NCI-H460 (cell line): ENCODE data around the gene THRB. TPM values are rescaled to one million over a fixed set of nuclear protein-coding genes. Genes with fewer than 3 reads are reported as not detected.

ENCODE experiments used
- DNase-seq: peaks from one replicate; pipeline ENCODE4 v3.0.0-alpha.2; 2016; ENCODE audit warnings: low read depth; ENCODE audit errors: extremely low read depth
- total RNA-seq: library from RNA; depleted of rRNA; stranded (reverse); fragments of >200 nt; shearing (Covaris generic); gene quantifications from 2 replicates; pipeline ENCODE4 v1.2.3, GENCODE V29; 2014

Gene THRB
- total RNA-seq, 1 experiment from 2014 or later, result 1.7 TPM

DNA sequence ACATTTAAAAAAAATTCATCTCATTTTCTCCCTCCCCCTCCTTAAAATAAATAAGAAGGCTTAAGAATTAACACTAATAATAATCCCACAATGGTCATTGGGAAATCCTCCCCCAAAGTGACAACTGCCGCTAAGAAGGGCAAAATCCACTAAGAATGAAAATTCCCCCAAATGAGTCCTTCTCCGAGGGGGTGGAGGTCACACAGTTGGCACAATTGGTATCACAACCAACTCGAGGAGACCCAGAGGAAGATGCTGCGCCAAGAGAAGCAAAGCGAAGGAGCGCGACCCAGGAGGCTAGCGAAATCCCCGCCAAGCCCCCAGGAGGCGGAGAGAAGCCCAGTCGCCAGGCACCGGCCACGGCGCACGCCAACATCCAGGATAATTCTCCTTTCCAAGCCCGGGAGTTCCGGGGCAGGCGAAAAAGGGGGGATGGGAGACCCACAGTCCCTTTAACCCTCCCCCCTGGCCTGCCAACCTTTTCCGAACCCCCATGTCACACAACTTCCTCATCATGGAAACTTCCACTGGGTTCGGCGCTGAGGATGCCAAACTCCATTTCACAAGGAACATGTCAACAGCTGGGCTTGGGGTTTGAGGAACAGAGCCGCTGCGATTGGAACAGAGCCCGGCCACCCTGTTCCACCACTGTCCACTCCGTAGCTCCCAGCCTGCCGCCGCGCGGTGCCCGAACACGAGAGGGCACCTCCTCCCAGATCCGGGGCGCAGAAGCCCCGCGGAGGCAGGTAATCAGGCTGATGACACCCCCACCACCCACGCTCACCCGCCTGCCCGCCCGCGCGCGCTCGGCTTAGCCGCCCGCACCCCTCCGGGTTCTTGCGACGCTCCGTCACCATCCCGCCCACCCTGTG is 668 bp downstream of the THRB start:
- no peak for DNase-seq

DNA sequence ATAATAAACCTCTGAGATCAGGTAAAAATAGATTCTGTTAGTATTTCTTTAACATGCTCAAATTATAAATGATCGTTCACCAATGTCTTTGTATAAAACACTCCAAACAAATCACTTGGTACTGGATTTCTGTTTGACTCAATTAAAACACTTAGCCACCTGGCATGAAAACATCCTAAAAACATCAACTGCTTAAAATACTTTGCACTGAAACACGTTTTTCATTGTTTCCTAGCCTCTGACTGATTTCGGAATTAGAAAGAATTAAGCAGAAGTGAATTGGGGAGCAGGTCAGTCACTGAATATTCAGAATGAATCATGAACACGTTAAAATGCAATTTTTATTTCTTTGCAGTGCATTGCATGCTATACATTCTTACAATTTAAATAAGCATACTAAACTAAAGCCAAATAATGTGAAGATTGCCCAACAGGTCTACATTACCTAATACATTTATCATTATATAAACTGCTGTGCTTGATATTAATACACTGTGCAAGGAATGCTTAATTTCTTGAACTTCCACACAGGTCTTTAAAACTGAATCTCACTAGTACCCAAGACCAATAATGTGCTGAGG is 1.6 kb downstream of the THRB start:
- DNase-seq, result no peak

GRCh38 chr3:24490151-24490550 is 4.5 kb downstream of the THRB start:
- DNase-seq, result no peak

DNA sequence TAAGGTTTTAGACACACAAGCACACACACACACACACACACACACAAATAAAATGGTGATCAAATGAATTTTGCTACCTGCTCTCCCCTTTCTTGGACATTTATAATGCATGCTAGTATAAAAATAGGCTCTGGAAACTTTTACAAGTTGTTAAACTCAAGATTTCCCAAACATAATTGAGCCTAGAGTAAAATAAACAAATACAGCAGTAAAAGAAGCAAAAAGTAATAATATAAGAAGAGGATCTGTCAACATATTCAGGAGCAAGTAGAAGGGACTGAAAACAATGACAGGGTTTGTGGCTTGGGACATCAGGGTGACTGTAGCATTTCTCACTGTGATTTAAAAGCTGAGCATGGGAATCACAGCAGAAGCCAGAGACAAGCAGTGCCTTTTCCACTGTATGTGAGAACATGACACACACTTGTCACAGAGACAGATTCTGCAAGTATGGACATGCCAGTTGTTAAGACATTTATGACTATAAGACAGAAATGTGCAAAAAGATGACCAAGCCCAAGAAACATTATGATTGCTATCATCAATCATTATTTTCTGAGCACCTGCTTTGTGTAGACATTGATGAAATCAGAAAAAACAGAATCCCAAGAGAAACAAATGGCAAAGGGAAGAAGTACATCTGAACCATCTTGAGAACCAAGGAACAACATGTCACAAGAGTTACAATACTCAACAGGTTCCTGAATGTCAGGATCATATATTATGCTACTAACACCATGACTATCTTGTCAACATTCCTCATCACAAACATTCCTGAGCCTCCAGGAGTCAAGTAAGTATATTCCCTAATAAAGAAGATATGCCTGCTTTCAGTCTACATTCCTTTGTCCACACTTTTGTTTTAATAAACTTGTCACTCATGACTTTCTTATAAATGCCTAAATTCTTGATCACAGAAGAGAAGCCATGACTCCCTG is 7.1 kb downstream of the THRB start:
- no peak for DNase-seq

DNA sequence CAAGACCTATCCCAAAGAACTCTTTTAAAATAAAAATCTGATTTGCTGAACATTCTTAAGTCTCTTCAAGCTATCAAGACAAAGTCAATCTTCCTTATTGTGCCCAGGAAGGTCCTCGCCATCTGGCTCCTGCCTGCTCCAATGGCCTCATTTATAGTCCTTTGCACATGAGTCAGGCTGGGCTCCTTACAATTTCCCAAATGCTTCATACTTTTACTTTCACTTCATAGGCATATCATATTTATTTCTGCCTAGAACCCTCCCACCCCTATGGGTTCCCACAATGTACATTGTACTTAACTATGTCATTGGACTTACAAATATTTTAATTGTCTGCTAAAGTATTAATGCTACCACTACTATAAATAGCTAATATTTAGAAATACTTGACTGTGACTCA is 9.1 kb downstream of the THRB start:
- DNase-seq, result no peak

GRCh38 chr3:24483873-24484272 is 10.8 kb downstream of the THRB start:
- no peak for DNase-seq

DNA sequence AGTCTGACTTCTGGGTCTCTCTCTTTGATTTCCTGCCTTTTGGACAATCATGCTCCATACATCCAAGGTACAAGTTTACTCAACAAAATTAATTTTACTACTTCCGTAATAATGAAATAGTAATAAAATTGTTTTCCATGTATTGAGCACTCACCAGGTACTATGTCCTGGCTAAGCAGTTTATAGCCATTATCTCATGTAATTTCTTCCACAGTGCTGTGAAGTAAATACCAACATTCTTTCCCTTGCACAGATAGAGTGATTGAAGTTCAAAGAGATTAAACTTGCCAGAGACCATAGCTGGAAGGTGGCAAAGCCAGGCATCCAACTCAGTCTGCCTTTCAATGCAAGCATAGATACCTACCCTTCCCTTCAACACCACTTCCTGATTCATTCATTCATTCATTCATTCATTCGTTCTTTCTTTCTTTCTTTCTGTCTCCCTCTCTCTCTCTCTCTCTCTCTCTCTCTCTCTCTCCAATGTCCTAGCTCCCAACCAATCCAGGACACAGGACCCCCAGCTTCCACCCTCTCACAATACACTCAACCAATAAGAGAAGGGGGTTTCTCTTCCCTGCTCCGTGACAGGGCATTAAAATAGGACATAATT is 12.4 kb downstream of the THRB start:
- DNase-seq, result no peak

DNA sequence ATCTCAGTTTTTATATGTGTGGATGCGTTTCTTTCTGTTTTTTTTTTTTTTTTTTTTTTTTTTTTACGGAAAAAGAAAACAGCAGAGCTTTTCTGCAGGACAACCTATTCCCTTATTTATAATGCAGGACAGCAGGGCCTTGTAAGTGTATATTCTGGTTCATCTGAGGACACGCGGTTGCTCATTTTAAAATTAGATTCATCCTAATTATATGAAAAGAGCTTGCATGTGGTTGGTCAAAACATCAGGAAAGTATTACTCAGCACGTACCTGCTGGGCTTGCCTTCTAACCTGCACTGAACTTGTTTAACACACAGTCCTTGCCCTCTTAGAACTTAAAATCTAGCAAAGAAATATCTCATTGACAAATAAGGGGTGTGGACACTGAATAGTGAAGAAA is 13.5 kb downstream of the THRB start:
- DNase-seq, result no peak

DNA sequence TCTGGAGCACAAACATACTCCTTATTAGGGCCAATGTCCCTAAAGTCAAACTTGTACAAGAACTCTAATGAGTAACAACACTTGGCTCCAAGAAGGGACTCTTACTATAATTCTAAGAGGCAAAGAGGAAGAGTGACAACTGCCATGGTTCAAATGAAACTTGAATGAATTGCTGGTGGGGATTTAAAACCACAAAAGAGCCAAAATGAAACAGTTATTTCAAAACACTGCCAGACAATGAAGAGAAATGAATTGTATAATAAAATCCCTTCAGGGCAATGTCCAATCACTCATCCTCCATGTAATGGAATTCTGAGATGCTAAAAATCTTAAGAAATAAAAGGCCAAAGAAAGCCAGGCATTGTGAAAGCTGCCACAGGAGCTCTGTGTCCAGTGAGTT is 14.2 kb downstream of the THRB start:
- no peak for DNase-seq

GRCh38 chr3:24479816-24480215 is 14.8 kb downstream of the THRB start:
- no peak for DNase-seq

DNA sequence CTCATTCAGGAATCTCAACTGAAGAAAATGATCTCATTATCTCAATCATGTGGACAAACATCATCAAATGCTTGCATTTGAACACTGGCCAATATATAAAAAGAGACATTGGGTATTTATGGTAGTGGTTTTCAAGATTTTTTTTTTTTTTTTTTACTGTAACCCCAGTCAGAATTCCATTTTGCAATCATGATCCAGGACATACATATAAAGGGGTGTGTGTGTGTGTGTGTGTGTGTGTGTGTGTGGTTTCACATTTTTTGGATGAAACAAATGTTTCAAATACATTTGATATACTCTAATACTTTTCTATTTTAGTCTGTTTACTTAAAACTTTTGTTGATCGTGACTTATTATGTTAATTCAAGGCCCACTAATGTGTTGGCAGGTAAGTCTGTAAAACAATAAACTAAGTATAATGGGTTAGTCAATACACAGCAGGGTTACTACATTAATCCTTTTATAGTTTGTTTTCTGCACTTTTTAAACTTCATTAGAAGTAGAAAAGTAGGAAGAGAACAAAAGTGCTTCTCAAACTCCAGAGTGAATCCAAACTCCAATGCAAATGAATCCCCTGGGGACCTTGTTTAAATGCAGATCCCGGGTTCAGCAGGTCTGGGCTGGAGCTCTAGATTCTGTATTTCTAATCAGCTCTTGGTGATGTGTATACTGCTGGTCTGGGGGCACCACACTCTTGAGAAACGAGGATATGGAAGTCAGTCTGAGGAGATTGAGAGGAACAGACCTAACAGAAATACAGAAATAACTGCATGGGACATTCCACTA is 17.6 kb downstream of the THRB start:
- DNase-seq, result no peak

DNA sequence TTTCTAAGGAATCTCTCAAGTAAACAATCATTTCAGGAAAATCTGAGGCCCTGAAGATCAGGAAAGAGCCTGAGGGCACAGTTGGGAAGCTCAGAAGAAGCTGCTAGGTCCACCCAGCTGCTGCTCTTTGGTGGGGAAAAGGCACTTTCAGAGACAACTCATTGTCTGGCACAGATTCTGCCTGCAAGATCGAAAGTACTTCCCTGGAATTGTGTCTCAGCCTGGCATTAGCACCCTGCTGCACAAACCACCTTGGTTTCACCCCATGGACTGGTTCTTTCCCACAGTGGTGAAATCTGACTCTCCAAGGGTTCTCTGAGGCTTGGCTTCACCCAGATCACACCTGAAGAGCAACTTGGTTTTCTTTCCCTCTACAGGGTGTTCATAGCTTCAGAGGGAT is 18.7 kb downstream of the THRB start:
- no peak for DNase-seq

DNA sequence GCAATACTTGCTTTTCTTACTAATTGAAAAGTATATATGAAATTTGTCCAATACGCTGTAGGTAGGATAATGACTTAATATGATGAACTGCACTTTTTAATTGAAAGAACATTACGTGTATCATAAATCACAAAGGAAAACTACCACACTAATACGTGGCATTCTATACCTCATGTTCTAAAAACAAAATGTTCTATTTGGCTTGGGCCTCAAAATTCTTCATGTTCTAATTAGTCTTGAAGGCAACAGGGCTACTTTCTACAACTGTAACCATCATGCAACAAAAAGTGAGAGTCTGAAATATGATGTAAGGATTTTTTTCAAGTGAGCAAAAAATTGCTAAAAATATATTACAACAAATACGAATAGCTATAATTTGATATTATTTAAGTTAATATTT is 19.8 kb downstream of the THRB start:
- no peak for DNase-seq

- DNase-seq, result no peak
These were observed 22.3 kb downstream of the THRB start for GRCh38 chr3:24472358-24472757.

GRCh38 chr3:24471486-24471885 is 23.2 kb downstream of the THRB start:
- DNase-seq, result no peak

GRCh38 chr3:24470277-24470676 is 24.4 kb downstream of the THRB start:
- no peak for DNase-seq

DNA sequence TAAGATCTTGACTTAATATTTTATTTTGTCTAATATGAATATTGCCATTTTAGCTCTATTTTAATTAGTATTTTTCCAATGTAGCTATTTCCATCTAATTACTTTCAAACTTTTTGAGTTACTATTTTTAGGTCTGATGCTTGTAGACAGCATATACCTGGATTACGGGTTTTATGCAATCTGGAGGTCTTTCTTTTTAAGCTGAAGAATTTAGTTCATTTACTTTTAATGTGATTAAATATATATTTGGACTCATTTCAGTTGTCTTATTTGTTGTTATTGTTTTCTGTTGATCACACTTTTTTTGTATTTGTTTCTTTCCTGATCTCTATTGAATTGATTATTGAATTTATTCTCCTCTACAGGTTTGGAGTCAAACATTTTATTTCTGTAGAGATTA is 30.3 kb downstream of the THRB start:
- DNase-seq, result no peak

GRCh38 chr3:24462737-24463136 is 31.9 kb downstream of the THRB start:
- DNase-seq, result no peak

DNA sequence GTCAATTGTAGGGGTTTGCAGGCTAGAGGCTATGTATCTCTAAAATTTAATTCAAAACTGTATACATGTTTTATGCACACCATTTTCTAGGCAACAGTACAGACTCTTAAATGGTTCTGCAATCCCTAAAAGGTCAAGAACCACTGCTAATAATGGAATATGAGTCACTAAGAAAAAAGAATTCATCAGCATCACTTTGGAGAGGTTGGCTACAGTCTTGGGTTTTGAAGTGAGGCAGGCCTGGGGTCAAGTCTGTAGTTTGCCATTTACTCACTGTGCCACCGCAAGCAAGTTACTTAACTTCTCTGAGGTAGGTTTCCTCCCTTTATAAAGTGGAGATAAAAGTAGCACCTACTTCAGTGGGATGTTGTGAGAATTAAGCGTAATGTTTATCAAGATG is 33.7 kb downstream of the THRB start:
- no peak for DNase-seq

- no peak for DNase-seq
These were observed 36.9 kb downstream of the THRB start for GRCh38 chr3:24457719-24458118.
